ENCODE results near the gene CPT1A. TPM values are rescaled to one million over a fixed set of nuclear protein-coding genes. Genes with fewer than 3 reads are reported as not detected.

CPT1A gene
- total RNA-seq (2022), result 5.7 and 6.3 TPM in 2 replicates
- Bru-seq, nascent RNA, result percentile 33 among the genes with signal in this experiment
- BruChase-seq, experiment 1, labeled RNA remaining after a 2-hour chase, result percentile 36 among the genes with signal in this experiment
- percentile 42 among the genes with signal in this experiment for BruChase-seq, experiment 2, labeled RNA remaining after a 6-hour chase
- long read RNA-seq, full-length matches to known transcripts, result 1 of 1 reads
- long read RNA-seq, partial matches to known transcripts, result 0 of 1 reads
- long read RNA-seq, other reads (novel, unspliced or antisense), result 0 of 1 reads

DNA sequence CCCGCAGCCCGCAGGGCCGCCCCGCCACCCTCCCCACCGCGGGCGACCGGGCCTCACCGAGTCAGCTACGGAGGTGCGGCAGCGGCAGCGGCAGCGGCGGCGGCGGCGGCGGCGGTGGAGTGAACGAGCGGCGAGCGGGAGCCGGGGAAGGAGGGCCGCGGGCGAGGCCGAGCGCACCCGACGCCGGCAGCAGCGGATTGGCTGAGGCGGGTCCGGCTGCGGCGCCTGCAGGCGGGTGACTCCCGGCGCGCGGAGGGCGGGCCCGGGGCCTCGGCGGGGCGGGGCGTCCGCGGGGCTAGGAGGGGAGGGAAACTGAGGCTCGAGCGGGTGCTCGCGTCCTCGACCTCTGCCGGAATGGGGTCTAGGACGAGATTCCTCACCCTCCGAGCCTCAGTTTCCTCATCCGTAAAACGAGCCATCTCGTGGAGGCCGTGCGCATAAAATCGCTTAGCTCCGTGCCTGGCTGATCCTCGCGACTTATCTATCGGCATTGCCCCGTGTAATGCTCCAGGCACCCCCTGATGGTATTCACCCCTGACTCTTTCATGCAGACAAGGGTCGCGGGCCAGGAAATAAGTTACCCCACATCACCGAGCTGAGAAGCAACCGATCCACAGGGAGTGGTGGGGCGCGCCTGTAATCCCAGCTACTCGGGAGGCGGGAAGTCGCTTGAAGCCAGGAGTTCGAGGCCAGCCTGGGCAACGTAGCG lies at the start of gene CPT1A:
Gene CPT1A (minus strand): TSS at position 199 of the 709 bp plus-strand sequence. CDS start 26,442 bp downstream, outside the sequence.
- intact Hi-C loops (cut with micrococcal nuclease; ENCODE audit: unreplicated experiment), result loop anchor here (5.0 kb wide), 1 partner anchor 90 kb away; the partner anchor contains the start of gene TESMIN
- DNase-seq, result peak; percentile 74 to 87

DNA sequence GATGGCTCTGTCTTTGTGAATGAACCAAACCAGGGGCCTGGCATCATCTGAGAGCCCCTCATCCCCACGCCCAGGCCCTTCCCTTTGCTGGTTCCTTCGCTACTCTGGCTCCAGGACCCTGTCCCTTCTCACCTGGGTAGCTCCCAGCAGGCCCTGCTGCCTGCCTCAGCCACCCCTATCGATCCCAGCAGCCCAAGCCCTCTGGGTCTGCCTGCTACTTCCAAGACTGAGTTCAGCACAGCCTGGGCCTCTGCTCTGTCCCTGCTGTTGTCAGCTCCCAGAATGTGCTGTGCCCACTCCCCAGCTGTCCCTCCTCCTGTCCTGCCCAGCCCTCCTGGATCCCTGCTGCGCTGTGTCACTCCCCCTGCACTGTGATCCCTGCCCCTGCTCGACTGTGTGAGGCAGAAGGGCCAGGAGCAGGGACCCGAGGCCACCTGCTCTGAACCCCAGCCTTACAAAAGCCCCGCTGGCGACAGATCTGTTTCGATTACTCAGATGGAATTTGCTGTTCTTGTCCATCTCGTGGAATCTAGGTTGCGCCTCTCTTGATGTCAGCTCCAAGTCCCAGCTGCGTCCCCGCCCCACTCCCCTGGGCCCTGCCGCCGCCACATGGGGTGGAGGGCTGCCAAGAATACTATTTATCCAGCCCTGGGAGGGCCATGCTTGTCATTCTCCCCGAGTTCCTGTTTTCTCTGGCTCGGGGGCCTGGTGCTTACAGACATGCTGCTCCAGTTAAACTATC lies 48.9 kb upstream of the CPT1A start:
- no peaks in the 10 kb centered on the region for H3K27me3 Mint-ChIP-seq (ENCODE audit: insufficient read depth, unreplicated experiment)
- BruUV-seq (replicated peaks), result no TSS peak

More for the DNA sequence above, at the start of gene CPT1A:
- peak within 1 kb of the TSS; percentile 34 for H3K4me3 ChIP-seq (ENCODE audit: low read depth, low read length)
- BruUV-seq (replicated peaks), result no TSS peak
- POLR2A ChIA-PET, result no interaction called here
- no peaks in the 10 kb centered on the region for H3K9me3 ChIP-seq
- H3K36me3 ChIP-seq (ENCODE audit: control insufficient read depth, insufficient read depth, low read length), result no peaks in the 10 kb centered on the region
- Mint-ChIP-seq H3K4me1 (ENCODE audit: low read depth, unreplicated experiment) (peaks cover 29% of the 10 kb centered on the region), H3K4me3 (ENCODE audit: unreplicated experiment) (peak within 1 kb of the TSS; percentile 81), H3K9me3 (ENCODE audit: unreplicated experiment) (no peaks in the 10 kb centered on the region), H3K36me3 (ENCODE audit: insufficient read depth, unreplicated experiment) (peaks cover 16% of the 10 kb centered on the region), H3K27ac (ENCODE audit: unreplicated experiment) (no peak within 1 kb of the TSS), H3K27me3 (ENCODE audit: insufficient read depth, unreplicated experiment) (peaks cover 8% of the 10 kb centered on the region)
- CTCF ChIA-PET, result interaction anchor here (1.2 kb wide), 1 partner anchor 109 kb away, joined by 3 read pairs; no protein-coding TSS in a partner anchor
- TF ChIP-seq, protein P1, sequence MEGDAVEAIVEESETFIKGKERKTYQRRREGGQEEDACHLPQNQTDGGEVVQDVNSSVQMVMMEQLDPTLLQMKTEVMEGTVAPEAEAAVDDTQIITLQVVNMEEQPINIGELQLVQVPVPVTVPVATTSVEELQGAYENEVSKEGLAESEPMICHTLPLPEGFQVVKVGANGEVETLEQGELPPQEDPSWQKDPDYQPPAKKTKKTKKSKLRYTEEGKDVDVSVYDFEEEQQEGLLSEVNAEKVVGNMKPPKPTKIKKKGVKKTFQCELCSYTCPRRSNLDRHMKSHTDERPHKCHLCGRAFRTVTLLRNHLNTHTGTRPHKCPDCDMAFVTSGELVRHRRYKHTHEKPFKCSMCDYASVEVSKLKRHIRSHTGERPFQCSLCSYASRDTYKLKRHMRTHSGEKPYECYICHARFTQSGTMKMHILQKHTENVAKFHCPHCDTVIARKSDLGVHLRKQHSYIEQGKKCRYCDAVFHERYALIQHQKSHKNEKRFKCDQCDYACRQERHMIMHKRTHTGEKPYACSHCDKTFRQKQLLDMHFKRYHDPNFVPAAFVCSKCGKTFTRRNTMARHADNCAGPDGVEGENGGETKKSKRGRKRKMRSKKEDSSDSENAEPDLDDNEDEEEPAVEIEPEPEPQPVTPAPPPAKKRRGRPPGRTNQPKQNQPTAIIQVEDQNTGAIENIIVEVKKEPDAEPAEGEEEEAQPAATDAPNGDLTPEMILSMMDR (IDR thresholded peaks at IDR 0.05; ENCODE audit: insufficient read depth in 1 of 2, low read depth in 1 of 2, low read length in 1 of 2, severe bottlenecking in 1 of 2, unreplicated experiment in 1 of 2), result no peak
- peaks cover 42% of the 10 kb centered on the region for H3K4me1 ChIP-seq
- H3K27me3 ChIP-seq (replicated peaks; ENCODE audit: control insufficient read depth, insufficient read depth, low read length), result 0 out of 2 replicates have a peak, but pooled peaks cover 1% of the 10 kb centered on the region

More for the DNA sequence above, 48.9 kb upstream of the CPT1A start:
- H3K36me3 ChIP-seq (ENCODE audit: control insufficient read depth, insufficient read depth, low read length), result peaks cover 10% of the 10 kb centered on the region
- no peaks in the 10 kb centered on the region for H3K9me3 ChIP-seq
- Mint-ChIP-seq H3K36me3 (ENCODE audit: insufficient read depth, unreplicated experiment) (peaks cover 56% of the 10 kb centered on the region), H3K4me3 (ENCODE audit: unreplicated experiment) (no peak overlapping the region), H3K4me1 (ENCODE audit: low read depth, unreplicated experiment) (no peaks in the 10 kb centered on the region), H3K9me3 (ENCODE audit: unreplicated experiment) (no peaks in the 10 kb centered on the region), H3K27ac (ENCODE audit: unreplicated experiment) (no peak overlapping the region)
- H3K4me1 ChIP-seq, result no peaks in the 10 kb centered on the region
- ChIA-PET CTCF (no interaction called here), POLR2A (no interaction called here)
- no peaks in the 10 kb centered on the region for H3K27me3 ChIP-seq (replicated peaks; ENCODE audit: control insufficient read depth, insufficient read depth, low read length)
- intact Hi-C loops (cut with micrococcal nuclease; ENCODE audit: unreplicated experiment), result no loop called here
- TF ChIP-seq, protein P1 (IDR thresholded peaks at IDR 0.05; ENCODE audit: insufficient read depth in 1 of 2, low read depth in 1 of 2, low read length in 1 of 2, severe bottlenecking in 1 of 2, unreplicated experiment in 1 of 2), result no peak
- DNase-seq, result no peak
- no peak overlapping the region for H3K4me3 ChIP-seq (ENCODE audit: low read depth, low read length)

Measured in Caco-2 (cell line).